ENCODE measurements around the gene LRRC46. TPM values are rescaled to one million over a fixed set of nuclear protein-coding genes. Genes with fewer than 3 reads are reported as not detected.
A peak's percentile ranks its signal among the peaks of the same experiment; 100 is the strongest.

The LRRC46 gene
- 1 to 10 TPM in 1 of 6 experiments, under 1 TPM in 5; 0.41 to 1.1 (median 0.83) TPM for total RNA-seq (2021; fragmentation: NEBNext Ultra II Directional; extraction: Animal tissue kit (Norgen Biotek cat#: 25700))
- long read RNA-seq, partial matches to known transcripts, result 0 of 1 reads
- long read RNA-seq, other reads (novel, unspliced or antisense), result 1 of 1 reads

DNA sequence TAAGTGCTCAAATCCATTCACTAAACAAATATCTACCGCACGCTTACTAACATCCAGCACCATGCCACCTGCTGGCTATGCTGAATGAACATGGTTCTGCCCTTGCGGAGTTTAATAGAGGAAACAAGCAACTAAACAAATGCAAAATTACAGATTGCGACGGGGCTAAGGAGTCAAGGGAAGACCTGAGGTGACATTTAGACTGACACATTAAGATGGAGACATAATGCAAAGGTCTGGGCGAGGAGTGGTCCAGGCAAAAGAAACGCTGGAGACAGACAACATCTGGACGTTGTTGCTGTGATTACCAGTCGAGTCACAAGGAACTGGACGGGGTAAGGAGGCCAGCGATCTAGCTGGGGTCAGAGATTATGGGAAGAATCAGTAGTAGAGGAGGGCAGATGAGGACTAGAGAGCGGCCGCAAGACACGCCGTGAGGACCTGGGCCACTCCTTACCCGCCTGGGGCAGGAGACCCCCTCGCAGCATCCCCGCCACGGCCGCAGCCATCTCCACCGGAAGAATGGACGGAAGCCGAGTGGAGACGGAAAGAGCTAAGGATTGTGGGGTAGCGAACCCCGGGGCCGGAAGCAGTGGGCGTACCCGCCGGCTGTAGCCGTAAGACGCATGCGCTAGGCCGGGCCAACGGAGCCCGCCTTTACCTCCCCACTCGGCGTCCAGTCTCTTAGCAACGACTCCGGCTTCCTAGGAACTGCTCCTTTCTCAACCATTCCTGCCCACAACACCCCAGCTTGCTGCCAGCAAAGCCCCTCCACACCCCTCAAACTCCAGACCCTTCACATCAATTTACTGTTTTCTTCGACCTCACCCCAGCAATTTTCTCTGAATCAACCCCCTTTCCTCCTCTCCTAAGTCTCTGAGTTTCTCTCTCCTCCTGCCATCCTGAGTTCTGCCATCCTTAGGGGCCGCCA lies at the start of gene LRRC46, which contains the start of gene MRPL10:
Gene LRRC46 (plus strand): TSS at position 668 of the 931 bp plus-strand sequence. CDS start 320 bp downstream, outside the sequence.
Gene MRPL10 (minus strand): TSS at position 539 of the 931 bp plus-strand sequence. CDS start 30 bp downstream, at position 509.
- H3K36me3 Mint-ChIP-seq (ENCODE audit: low read depth), result peaks cover 12% of the 10 kb centered on the region
- H3K4me1 Mint-ChIP-seq (ENCODE audit: low read depth), result peaks cover 26% of the 10 kb centered on the region
- TF ChIP-seq, protein P1, sequence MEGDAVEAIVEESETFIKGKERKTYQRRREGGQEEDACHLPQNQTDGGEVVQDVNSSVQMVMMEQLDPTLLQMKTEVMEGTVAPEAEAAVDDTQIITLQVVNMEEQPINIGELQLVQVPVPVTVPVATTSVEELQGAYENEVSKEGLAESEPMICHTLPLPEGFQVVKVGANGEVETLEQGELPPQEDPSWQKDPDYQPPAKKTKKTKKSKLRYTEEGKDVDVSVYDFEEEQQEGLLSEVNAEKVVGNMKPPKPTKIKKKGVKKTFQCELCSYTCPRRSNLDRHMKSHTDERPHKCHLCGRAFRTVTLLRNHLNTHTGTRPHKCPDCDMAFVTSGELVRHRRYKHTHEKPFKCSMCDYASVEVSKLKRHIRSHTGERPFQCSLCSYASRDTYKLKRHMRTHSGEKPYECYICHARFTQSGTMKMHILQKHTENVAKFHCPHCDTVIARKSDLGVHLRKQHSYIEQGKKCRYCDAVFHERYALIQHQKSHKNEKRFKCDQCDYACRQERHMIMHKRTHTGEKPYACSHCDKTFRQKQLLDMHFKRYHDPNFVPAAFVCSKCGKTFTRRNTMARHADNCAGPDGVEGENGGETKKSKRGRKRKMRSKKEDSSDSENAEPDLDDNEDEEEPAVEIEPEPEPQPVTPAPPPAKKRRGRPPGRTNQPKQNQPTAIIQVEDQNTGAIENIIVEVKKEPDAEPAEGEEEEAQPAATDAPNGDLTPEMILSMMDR (IDR thresholded peaks at IDR 0.05), result peak; percentile 74
- peak; percentile 87 for DNase-seq
- peak within 1 kb of the TSS; percentile 93 for H3K4me3 Mint-ChIP-seq
- peak within 1 kb of the TSS; percentile 85 for H3K27ac Mint-ChIP-seq
- no peaks in the 10 kb centered on the region for H3K9me3 Mint-ChIP-seq
- no peaks in the 10 kb centered on the region; the same call in 1 of the 2 replicates for H3K27me3 Mint-ChIP-seq (ENCODE audit: insufficient read depth)

DNA sequence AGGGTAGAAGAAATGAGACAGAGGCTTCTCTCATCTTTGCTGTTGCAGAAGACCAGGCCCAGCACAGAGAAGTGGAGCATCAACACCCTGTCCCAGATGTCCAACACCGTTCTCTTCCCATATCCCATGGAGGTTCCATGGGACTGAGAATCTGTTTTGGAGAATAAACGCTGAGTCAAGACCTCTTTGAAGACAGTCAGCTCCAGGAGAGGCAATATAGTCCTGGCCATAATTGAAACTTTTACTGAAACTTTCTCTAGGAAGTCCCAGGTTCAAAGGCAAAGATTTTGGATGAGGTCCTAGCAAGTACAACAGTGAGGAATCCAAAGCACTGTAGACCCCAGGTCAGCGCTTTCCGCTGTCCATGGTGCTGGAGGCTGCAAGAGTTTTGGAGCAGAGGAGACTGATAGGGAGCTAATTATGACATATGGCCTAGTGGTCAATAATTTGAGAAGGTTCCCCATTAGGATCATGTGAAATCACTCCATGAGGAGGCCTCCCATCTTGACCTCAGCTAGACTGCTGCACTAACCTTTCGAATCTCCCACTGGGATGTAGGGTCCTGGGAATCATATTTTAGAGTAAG lies 45.8 kb upstream of the LRRC46 start:
- Mint-ChIP-seq H3K9me3 (no peaks in the 10 kb centered on the region), H3K36me3 (ENCODE audit: low read depth) (no peaks in the 10 kb centered on the region), H3K4me1 (ENCODE audit: low read depth) (peaks cover 2% of the 10 kb centered on the region; the same call in 1 of the 2 replicates), H3K4me3 (no peak overlapping the region), H3K27ac (no peak overlapping the region), H3K27me3 (ENCODE audit: insufficient read depth) (peaks cover 49% of the 10 kb centered on the region)
- TF ChIP-seq, protein P1 (IDR thresholded peaks at IDR 0.05), result no peak
- DNase-seq, result no peak

- peak overlapping the region; percentile 59 for H3K4me3 Mint-ChIP-seq
- H3K36me3 Mint-ChIP-seq (ENCODE audit: low read depth), result no peaks in the 10 kb centered on the region
- peaks cover 50% of the 10 kb centered on the region for H3K27me3 Mint-ChIP-seq (ENCODE audit: insufficient read depth)
- peak; percentile 19 for DNase-seq
- H3K9me3 Mint-ChIP-seq, result no peaks in the 10 kb centered on the region
- TF ChIP-seq, protein P1 (IDR thresholded peaks at IDR 0.05), result peak; percentile 67
- peaks cover 4% of the 10 kb centered on the region; the same call in 1 of the 2 replicates for H3K4me1 Mint-ChIP-seq (ENCODE audit: low read depth)
- no peak overlapping the region for H3K27ac Mint-ChIP-seq
Measured at GRCh38 chr17:47789611-47790561, 41.6 kb upstream of the LRRC46 start.

GRCh38 chr17:47791025-47791424 lies 40.4 kb upstream of the LRRC46 start:
- H3K36me3 Mint-ChIP-seq (ENCODE audit: low read depth), result no peaks in the 10 kb centered on the region
- H3K27ac Mint-ChIP-seq, result no peak overlapping the region
- DNase-seq, result no peak
- peaks cover 53% of the 10 kb centered on the region for H3K27me3 Mint-ChIP-seq (ENCODE audit: insufficient read depth)
- TF ChIP-seq, protein P1 (IDR thresholded peaks at IDR 0.05), result no peak
- no peak overlapping the region for H3K4me3 Mint-ChIP-seq
- H3K4me1 Mint-ChIP-seq (ENCODE audit: low read depth), result peaks cover 4% of the 10 kb centered on the region; the same call in 1 of the 2 replicates
- no peaks in the 10 kb centered on the region for H3K9me3 Mint-ChIP-seq

All from HFFc6 (cell line).